Stomach smooth muscle (tissue), 2 donors: ENCODE data around the gene LYG1.

Experiments used
- H3K27ac ChIP-seq: one replicate; pipeline ENCODE4 v1.7.0; 2013; ENCODE audit warnings: mild to moderate bottlenecking, low read length, inconsistent platforms
- H3K27me3 ChIP-seq, 2 donors: one replicate each; pipeline ENCODE4 v1.7.0; 2013; ENCODE audit warnings: low read length in 2 of 2; ENCODE audit not compliant: insufficient read depth in 2 of 2, control insufficient read depth in 1 of 2
- H3K36me3 ChIP-seq, 2 donors: one replicate each; pipeline ENCODE4 v1.7.0; 2013; ENCODE audit warnings: low read length in 2 of 2; ENCODE audit not compliant: control insufficient read depth in 2 of 2, insufficient read depth in 2 of 2
- H3K4me1 ChIP-seq: one replicate; pipeline ENCODE4 v1.7.0; 2013; ENCODE audit warnings: low read length; ENCODE audit not compliant: control insufficient read depth, insufficient read depth
- H3K4me3 ChIP-seq, 2 donors: one replicate each; pipeline ENCODE4 v1.7.0; 2013; ENCODE audit warnings: low read length in 2 of 2
- H3K9ac ChIP-seq, 2 donors: one replicate each; pipeline ENCODE4 v1.7.0; 2013; ENCODE audit warnings: low read length in 2 of 2, mild to moderate bottlenecking in 1 of 2
- H3K9me3 ChIP-seq, 2 donors: one replicate each; pipeline ENCODE4 v1.7.0; 2013; ENCODE audit warnings: low read length in 2 of 2; ENCODE audit not compliant: control insufficient read depth in 2 of 2
- donor health status: healthy.
- donor health status: Pancreatic carcinoma.

LYG1 gene

GRCh38 chr2:99275882-99276281 is 25.1 kb downstream of the LYG1 start:
- Histone ChIP-seq H3K36me3 (no peaks in the 10 kb centered on the region), H3K9me3 (no peaks in the 10 kb centered on the region), H3K9ac (no peak overlapping the region), H3K27me3 (no peaks in the 10 kb centered on the region), H3K4me1 (no peaks in the 10 kb centered on the region), H3K27ac (no peak overlapping the region), H3K4me3 (no peak overlapping the region)

DNA sequence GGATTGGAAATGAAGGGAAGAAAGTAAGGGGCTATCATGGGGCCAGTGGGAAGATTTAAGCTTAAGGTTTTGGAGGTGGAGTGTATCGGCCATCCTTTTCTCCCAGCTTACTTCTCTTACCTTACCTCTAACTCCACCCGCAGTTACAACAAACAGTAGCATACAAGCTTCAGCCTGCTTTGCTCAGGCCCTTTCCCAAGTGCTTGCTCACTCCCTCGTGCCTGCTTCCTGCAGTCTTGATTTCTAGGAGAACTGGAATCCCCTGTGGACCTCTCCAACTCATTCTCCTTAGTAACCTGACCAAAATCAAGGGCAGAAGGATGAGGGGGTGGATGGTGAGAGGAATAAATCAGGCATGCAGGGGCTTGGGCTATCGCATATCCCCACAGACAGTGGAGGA is 39.8 kb downstream of the LYG1 start:
- no peak overlapping the region for H3K4me3 ChIP-seq
- H3K36me3 ChIP-seq: peaks cover 0 to 4% of the 10 kb centered on the region in 2 donors
- H3K9ac ChIP-seq: no peak overlapping the region
- no peaks in the 10 kb centered on the region for H3K27me3 ChIP-seq
- H3K27ac ChIP-seq: no peak overlapping the region
- H3K4me1 ChIP-seq: no peaks in the 10 kb centered on the region
- H3K9me3 ChIP-seq: peaks cover 0 to 2% of the 10 kb centered on the region in 2 donors

DNA sequence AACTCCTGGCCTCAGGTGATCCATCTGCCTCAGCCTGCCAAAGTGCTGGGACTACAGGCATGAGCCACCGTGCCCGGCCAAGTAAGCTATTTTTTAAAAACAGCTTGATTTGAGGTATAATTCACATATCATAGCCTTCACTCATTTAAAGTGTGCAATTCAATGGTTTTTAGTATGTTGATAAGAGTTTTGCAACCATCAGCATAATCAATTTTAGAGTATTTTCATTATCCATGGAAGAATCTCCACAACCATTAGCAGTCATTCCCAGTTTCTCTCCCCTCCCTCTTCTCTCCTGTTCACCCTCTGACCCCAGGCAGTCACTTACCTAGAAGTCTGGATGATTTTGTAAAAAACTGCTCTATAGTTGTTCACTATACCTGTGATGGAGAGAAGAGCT is 40.8 kb downstream of the LYG1 start:
- no peak overlapping the region for H3K4me3 ChIP-seq
- no peak overlapping the region for H3K9ac ChIP-seq
- H3K4me1 ChIP-seq: no peaks in the 10 kb centered on the region
- H3K27ac ChIP-seq: no peak overlapping the region
- no peaks in the 10 kb centered on the region for H3K27me3 ChIP-seq
- peaks cover 0 to 4% of the 10 kb centered on the region in 2 donors for H3K36me3 ChIP-seq
- H3K9me3 ChIP-seq: peaks cover 0 to 2% of the 10 kb centered on the region in 2 donors

DNA sequence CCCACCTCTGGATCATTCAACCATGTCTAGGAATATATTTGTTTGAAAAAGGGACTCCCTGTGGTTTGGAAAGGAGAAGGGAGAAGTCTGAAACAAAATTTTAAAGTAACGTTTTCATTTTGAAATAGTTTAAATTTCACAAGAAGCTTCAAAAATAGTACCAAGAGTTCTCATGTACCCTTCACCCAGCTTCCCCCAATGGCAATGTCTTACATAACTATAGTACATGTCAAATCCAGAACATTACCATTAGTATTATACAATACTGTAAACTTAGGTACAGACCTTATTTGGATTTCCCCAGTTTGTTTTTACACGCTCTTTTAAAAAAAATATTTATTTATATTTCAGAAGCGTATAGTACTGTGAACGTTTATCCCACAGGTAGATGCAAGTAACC is 41.5 kb downstream of the LYG1 start:
- H3K9me3 ChIP-seq: peaks cover 0 to 2% of the 10 kb centered on the region in 2 donors
- H3K4me3 ChIP-seq: no peak overlapping the region
- H3K9ac ChIP-seq: no peak overlapping the region

GRCh38 chr2:99256677-99257076 is 44.3 kb downstream of the LYG1 start:
- Histone ChIP-seq H3K27ac (no peak overlapping the region), H3K27me3 (no peaks in the 10 kb centered on the region), H3K9ac (no peak overlapping the region), H3K4me3 (no peak overlapping the region), H3K4me1 (no peaks in the 10 kb centered on the region), H3K36me3 (no peaks in the 10 kb centered on the region), H3K9me3 (peaks cover 0 to 2% of the 10 kb centered on the region in 2 donors)

More for the DNA sequence above, 41.5 kb downstream of the LYG1 start:
- Histone ChIP-seq H3K36me3 (peaks cover 0 to 4% of the 10 kb centered on the region in 2 donors), H3K4me1 (no peaks in the 10 kb centered on the region), H3K27ac (no peak overlapping the region), H3K27me3 (no peaks in the 10 kb centered on the region)

GRCh38 chr2:99255491-99256318 is 45.3 kb downstream of the LYG1 start, which contains the start of gene LYG2:
Gene LYG2, minus strand, starts transcription at chr2:99255666. Its CDS starts 1,406 bp downstream, at chr2:99254260.
- H3K4me3 ChIP-seq: no peak within 1 kb of the TSS

DNA sequence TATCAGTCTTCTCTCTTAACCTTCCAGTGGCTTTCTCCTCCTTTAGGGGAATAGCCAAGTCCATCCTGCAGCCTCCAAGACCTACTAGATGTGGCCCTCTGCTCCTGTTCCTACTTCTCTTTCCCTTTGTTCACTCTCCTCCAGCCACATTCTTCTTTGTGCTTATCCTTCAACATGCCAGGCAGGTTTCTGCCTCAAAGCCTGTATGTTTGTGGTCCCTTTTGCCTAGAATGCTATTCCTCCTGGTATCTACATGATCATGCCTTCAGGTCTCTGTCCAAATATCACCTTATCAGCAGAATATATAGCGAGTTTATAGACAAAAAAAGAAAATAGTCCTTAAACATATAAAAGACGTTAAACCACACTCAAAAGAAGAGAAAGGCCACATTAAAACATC is 51.0 kb downstream of the LYG1 start:
- Histone ChIP-seq H3K36me3 (peaks cover 0 to 3% of the 10 kb centered on the region in 2 donors), H3K27ac (no peak overlapping the region), H3K27me3 (no peaks in the 10 kb centered on the region), H3K9me3 (no peaks in the 10 kb centered on the region), H3K9ac (no peak overlapping the region), H3K4me3 (no peak overlapping the region), H3K4me1 (no peaks in the 10 kb centered on the region)

More at GRCh38 chr2:99255491-99256318, 45.3 kb downstream of the LYG1 start, which contains the start of gene LYG2:
- peaks cover 0 to 2% of the 10 kb centered on the region in 2 donors for H3K9me3 ChIP-seq
- no peak within 1 kb of the TSS for H3K27ac ChIP-seq
- H3K9ac ChIP-seq: no peak within 1 kb of the TSS
- H3K4me1 ChIP-seq: no peaks in the 10 kb centered on the region
- H3K27me3 ChIP-seq: no peaks in the 10 kb centered on the region
- H3K36me3 ChIP-seq: no peaks in the 10 kb centered on the region

GRCh38 chr2:99242151-99242550 is 58.8 kb downstream of the LYG1 start:
- Histone ChIP-seq H3K9me3 (no peaks in the 10 kb centered on the region), H3K4me3 (no peak overlapping the region), H3K36me3 (peaks cover 0 to 3% of the 10 kb centered on the region in 2 donors), H3K4me1 (no peaks in the 10 kb centered on the region), H3K27ac (no peak overlapping the region), H3K27me3 (no peaks in the 10 kb centered on the region), H3K9ac (no peak overlapping the region)

DNA sequence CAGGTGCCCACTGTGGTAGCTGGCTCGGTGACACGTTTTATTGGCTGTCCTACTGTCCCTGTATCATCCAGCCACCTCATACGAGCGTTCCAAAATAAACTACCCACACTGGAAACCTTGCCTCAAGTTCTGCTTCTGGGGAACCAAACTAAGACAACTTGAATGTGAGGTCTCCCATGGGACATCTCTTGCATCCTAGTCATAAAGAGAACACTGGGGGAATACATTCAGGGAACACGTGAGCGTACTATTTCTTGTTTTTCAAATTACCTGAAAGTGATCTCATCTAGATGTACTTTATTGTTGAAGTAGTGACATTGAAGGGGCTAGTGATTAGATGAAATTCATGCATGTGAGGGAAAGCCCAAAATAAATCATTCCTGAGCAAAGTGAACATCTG is 60.6 kb downstream of the LYG1 start:
- H3K27me3 ChIP-seq: no peaks in the 10 kb centered on the region
- no peaks in the 10 kb centered on the region for H3K36me3 ChIP-seq
- H3K9ac ChIP-seq: no peak overlapping the region
- no peaks in the 10 kb centered on the region for H3K4me1 ChIP-seq
- H3K9me3 ChIP-seq: no peaks in the 10 kb centered on the region
- no peak overlapping the region for H3K27ac ChIP-seq
- no peak overlapping the region for H3K4me3 ChIP-seq

DNA sequence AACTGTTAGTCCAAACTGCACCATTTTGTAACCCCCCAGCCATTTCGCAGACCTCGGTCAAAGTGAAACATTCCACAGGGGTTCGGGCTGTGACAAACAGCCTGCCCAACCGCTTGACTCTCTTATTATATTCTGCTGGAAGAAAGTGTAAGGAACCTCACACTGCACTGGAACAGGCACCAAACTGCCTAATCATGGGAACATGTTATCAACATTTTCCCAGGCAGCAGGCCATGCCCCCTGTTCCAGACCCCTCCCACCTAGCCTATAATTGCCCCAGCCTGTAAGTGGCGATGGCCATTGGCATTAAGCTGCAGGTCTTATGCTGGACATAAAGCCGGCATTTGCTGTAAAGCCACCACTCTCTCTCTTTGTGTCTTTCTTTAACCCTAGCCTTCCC is 62.4 kb downstream of the LYG1 start:
- H3K36me3 ChIP-seq: no peaks in the 10 kb centered on the region
- no peaks in the 10 kb centered on the region for H3K4me1 ChIP-seq
- H3K27me3 ChIP-seq: no peaks in the 10 kb centered on the region
- H3K27ac ChIP-seq: no peak overlapping the region
- no peak overlapping the region for H3K4me3 ChIP-seq
- no peaks in the 10 kb centered on the region for H3K9me3 ChIP-seq
- H3K9ac ChIP-seq: no peak overlapping the region
